Uterus (tissue), 4 donors: ENCODE data around the gene FEN1. TPM values are rescaled to one million over a fixed set of nuclear protein-coding genes. Genes with fewer than 3 reads are reported as not detected.

Source experiments
- DNase-seq, 2 donors: peaks; one replicate each; pipeline ENCODE4 v3.0.0-alpha.2; 2019 to 2020
- H3K27ac ChIP-seq, 2 donors: fragments of 200-600 bp; sonication (generic); 1 replicate in 1 of 2; 2 replicates in 1 of 2; pipeline ENCODE4 v1.5.1; 2016 to 2018
- H3K27me3 ChIP-seq, 2 donors: fragments of 200-600 bp; sonication (generic); one replicate each; pipeline ENCODE4 v1.5.1; 2018 to 2019; ENCODE audit warnings: control low read depth in 1 of 2
- H3K36me3 ChIP-seq, 2 donors: fragments of 200-600 bp; sonication (generic); one replicate each; pipeline ENCODE4 v1.5.1; 2019; ENCODE audit warnings: control low read depth in 1 of 2
- H3K4me1 ChIP-seq, 2 donors: fragments of 200-600 bp; sonication (generic); one replicate each; pipeline ENCODE4 v1.5.1; 2018 to 2019; ENCODE audit warnings: control low read depth in 1 of 2
- H3K4me3 ChIP-seq, 2 donors: fragments of 200-600 bp; sonication (generic); 1 replicate in 1 of 2; 2 replicates in 1 of 2; pipeline ENCODE4 v1.5.1; 2018 to 2019; ENCODE audit warnings: mild to moderate bottlenecking in 1 of 2
- H3K9me3 ChIP-seq, 2 donors: fragments of 200-600 bp; sonication (generic); one replicate each; pipeline ENCODE4 v1.5.1; 2019; ENCODE audit warnings: control low read depth in 1 of 2
- POLR2A ChIP-seq, 2 donors: fragments of 450-650 bp; IDR thresholded peaks; one replicate each; pipeline ENCODE4 v1.6.1; 2016; ENCODE audit warnings: antibody characterized with exemption in 2 of 2, mild to moderate bottlenecking in 1 of 2, moderate library complexity in 1 of 2
- intact Hi-C: fragments of 100-400 bp; cut with DNase I; formaldehyde crosslinking; loops from one replicate; pipeline ENCODE4 v1.15.1; 2023; ENCODE audit warnings: low total_unique reads
- total RNA-seq, 4 donors: library from RNA; depleted of rRNA in 3 of 4; stranded (reverse); fragments of >200 nt in 3 of 4; gene quantifications; one replicate each; pipeline versions ENCODE4 v1.1.0 to v1.2.4, GENCODE V29; 2014 to 2023
- TF ChIP-seq, protein P1 (sequence below), 4 experiments: fragments of 200-600 bp in 2 of 4; fragments of 450-650 bp in 2 of 4; sonication (generic) in 2 of 4; IDR thresholded peaks; one replicate each; pipeline ENCODE4 v1.5.1; 2016 to 2019; ENCODE audit warnings: antibody characterized with exemption in 4 of 4, mild to moderate bottlenecking in 2 of 4, moderate library complexity in 1 of 4
- donor health status: DM: yes; HTN: yes; CAD: no.

FEN1 gene
- total RNA-seq, 4 donors from 2014 or later: 0.77 to 19.4 (median 6.8) TPM

DNA sequence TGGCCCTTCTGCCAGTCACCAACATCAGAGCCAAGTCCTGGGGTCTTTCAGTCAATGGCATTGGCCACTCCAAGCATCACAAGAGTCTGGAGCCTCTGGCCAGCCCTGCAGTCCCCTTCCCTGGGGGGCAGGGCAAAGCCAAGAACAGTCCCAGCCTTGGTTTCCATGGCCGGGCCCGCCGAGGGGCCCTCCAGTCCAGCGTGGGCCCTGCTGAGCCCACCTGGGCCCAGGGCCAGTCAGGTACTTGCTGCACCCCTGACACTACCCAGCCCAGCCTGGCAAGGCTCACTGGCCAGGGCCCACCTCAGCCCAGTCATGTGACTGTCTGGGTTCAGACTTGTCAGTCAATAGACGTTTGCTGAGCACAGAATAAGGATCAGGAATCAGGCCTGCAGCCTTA lies 11.1 kb upstream of the FEN1 start:
- intact Hi-C loops: no loop called here
- H3K27me3 ChIP-seq: no peaks in the 10 kb centered on the region
- no peak overlapping the region for H3K4me3 ChIP-seq
- no peaks in the 10 kb centered on the region for H3K36me3 ChIP-seq
- no peaks in the 10 kb centered on the region for H3K9me3 ChIP-seq
- no peak overlapping the region for H3K27ac ChIP-seq
- DNase-seq: no peak
- TF ChIP-seq, protein P1, sequence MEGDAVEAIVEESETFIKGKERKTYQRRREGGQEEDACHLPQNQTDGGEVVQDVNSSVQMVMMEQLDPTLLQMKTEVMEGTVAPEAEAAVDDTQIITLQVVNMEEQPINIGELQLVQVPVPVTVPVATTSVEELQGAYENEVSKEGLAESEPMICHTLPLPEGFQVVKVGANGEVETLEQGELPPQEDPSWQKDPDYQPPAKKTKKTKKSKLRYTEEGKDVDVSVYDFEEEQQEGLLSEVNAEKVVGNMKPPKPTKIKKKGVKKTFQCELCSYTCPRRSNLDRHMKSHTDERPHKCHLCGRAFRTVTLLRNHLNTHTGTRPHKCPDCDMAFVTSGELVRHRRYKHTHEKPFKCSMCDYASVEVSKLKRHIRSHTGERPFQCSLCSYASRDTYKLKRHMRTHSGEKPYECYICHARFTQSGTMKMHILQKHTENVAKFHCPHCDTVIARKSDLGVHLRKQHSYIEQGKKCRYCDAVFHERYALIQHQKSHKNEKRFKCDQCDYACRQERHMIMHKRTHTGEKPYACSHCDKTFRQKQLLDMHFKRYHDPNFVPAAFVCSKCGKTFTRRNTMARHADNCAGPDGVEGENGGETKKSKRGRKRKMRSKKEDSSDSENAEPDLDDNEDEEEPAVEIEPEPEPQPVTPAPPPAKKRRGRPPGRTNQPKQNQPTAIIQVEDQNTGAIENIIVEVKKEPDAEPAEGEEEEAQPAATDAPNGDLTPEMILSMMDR (IDR thresholded peaks at IDR 0.05): no peak
- TF ChIP-seq POLR2A (IDR thresholded peaks at IDR 0.05): no peak
- no peaks in the 10 kb centered on the region for H3K4me1 ChIP-seq

DNA sequence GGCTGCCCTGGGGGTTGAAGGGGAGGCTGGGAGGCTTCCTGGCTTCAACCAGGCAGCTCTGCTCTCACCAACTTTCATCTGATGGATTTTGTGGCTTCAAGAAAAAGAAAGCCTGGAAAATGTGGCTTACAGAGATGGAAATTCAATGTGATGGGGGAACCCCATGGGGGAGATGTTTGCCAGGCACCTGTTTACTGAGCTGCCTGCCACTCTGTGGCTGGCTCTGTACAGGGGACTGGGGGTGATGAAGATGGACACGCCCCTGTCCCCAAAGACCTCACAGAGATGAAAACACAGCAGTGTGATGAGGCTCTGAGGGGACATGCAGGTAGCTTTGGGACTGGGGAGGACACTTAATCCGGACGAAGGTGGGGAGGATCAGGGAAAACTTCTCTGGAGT lies 10.4 kb upstream of the FEN1 start:
- Histone ChIP-seq H3K36me3 (no peaks in the 10 kb centered on the region), H3K9me3 (no peaks in the 10 kb centered on the region)

DNA sequence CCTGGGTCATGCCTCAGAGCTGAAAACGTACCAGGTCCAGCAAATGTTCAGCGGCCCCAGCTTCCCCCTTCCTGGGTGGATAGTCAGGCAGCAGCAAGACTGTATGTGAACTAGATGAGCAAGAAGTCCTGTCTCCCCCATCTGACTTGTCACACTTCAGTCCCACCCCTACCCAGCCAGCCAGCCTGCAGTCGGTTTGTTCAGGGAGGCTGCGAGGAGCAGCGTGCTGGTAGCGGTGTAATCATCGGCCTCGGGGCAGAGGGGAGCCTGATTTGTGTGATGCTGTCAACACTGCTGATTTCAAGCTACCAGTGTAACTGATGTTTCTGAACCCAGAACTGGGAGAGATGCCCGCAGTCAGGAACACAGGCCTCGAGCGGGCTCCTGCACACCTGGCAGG lies 9.9 kb upstream of the FEN1 start:
- intact Hi-C loops: no loop called here
- Histone ChIP-seq H3K36me3 (no peaks in the 10 kb centered on the region), H3K27me3 (no peaks in the 10 kb centered on the region), H3K9me3 (no peaks in the 10 kb centered on the region), H3K4me3 (no peak overlapping the region), H3K4me1 (no peaks in the 10 kb centered on the region), H3K27ac (no peak overlapping the region)
- TF ChIP-seq, protein P1 (IDR thresholded peaks at IDR 0.05): no peak
- TF ChIP-seq POLR2A (IDR thresholded peaks at IDR 0.05): no peak
- no peak for DNase-seq

More for the DNA sequence above, 10.4 kb upstream of the FEN1 start:
- TF ChIP-seq, protein P1 (IDR thresholded peaks at IDR 0.05): no peak
- no peak overlapping the region for H3K4me3 ChIP-seq
- intact Hi-C loops: no loop called here
- H3K27ac ChIP-seq: no peak overlapping the region
- H3K4me1 ChIP-seq: no peaks in the 10 kb centered on the region
- no peaks in the 10 kb centered on the region for H3K27me3 ChIP-seq
- no peak for DNase-seq

DNA sequence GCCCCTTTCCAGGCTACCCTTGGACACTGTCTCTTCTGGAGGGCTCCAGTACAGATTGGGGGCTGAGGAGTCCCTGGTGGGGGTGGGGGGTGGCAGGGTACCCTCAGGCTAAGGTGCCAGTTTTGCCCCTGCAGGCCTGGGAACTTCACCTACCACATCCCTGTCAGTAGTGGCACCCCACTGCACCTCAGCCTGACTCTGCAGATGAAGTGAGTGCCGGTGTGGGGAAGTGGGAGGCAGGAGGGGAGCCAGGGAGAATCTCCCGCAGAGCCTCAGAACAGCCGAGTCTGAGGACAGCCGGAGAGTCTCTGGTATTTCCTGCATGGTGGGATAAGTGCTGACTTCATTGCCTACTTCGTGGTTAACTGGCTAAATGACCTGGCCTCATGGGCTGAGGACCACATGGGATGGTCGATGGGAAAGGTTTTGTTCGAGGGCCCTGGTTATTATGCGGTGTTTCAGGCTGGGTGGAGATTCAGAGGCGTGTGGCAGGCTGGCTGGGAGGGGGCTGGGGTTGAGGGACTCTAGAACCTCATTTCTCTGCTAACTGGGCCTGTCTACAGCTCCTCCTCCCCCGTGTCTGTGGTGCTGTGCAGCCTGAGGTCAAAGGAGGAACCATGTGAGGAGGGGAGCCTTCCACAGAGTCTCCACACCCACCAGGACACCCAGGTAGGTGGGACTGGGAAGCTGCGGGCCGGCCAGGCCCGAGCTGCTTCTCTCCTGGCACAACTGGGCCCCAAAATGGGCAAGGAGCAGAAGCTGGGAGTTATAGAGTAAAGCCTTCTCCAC lies 8.8 kb upstream of the FEN1 start:
- no peaks in the 10 kb centered on the region for H3K36me3 ChIP-seq
- intact Hi-C loops: no loop called here
- no peaks in the 10 kb centered on the region for H3K4me1 ChIP-seq
- no peaks in the 10 kb centered on the region for H3K9me3 ChIP-seq
- TF ChIP-seq, protein P1 (IDR thresholded peaks at IDR 0.05): no peak
- TF ChIP-seq POLR2A (IDR thresholded peaks at IDR 0.05): no peak
- H3K4me3 ChIP-seq: no peak overlapping the region
- H3K27ac ChIP-seq: no peak overlapping the region
- no peaks in the 10 kb centered on the region for H3K27me3 ChIP-seq
- no peak for DNase-seq

DNA sequence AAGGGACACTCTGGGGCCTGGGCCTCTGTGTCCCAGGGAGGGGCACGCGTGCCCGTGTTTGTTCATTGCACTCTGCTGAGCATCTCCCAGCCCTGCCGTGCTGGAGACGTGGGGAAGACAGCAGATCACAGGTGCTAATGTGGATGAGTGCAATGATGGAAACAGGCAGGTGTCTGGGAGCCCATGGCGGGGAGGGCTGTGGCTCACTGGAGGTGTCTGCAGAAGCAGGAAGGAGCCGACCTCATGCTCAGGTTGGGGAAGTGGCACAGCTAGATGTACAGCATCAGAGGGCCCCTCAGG lies 8.3 kb upstream of the FEN1 start:
- Histone ChIP-seq H3K4me3 (no peak overlapping the region), H3K9me3 (no peaks in the 10 kb centered on the region), H3K36me3 (no peaks in the 10 kb centered on the region), H3K4me1 (no peaks in the 10 kb centered on the region), H3K27me3 (no peaks in the 10 kb centered on the region), H3K27ac (no peak overlapping the region)
- intact Hi-C loops: no loop called here
- TF ChIP-seq, protein P1 (IDR thresholded peaks at IDR 0.05): no peak
- no peak for TF ChIP-seq POLR2A (IDR thresholded peaks at IDR 0.05)
- no peak for DNase-seq
